ENCODE measurements around the gene PTPRE. TPM values are rescaled to one million over a fixed set of nuclear protein-coding genes. Genes with fewer than 3 reads are reported as not detected.

The PTPRE gene
- total RNA-seq, 1 experiment from 2014 or later = 12.3 TPM

DNA sequence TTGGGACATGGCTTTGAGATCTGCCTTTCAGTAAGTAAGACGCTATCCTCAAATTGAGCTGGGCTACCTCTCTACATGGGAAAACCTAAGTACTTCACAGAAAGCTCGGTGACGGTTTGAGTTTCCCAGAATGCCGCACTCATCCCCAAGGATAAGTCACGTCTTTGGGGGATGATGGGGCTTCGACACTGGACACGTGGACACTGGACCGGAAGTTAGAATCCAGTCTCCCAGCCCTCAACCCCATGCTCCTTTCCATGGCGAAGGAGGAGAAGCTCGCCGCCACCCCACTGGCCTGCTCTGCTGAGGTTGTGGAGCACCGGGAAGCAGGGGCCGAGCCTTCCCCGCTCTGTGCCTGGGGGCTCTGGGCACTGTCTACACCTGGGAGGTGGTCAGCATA is 27.5 kb downstream of the PTPRE start:
- POLR2A ChIA-PET = no interaction called here
- RAD21 ChIA-PET (ENCODE audit: low non-redundant PET in 1 of 2, low total read pairs in 2 of 2, uncharacterized antibody in 2 of 2, unreplicated experiment in 2 of 2) = no interaction called here
- Histone ChIP-seq H4K20me1 (ENCODE audit: insufficient read depth) (no peaks in the 10 kb centered on the region), H3K9ac (ENCODE audit: low read length) (no peak overlapping the region), H3K4me1 (ENCODE audit: control insufficient read depth in 1 of 2, insufficient read depth in 2 of 2, low read length in 2 of 2) (peaks cover under 1 to 4% of the 10 kb centered on the region in 2 experiments; a peak in 2 of 4 replicates), H2AFZ (ENCODE audit: low read depth, low read length, poor library complexity, severe bottlenecking) (no peak overlapping the region), H3K79me2 (ENCODE audit: insufficient read depth, low read length) (no peaks in the 10 kb centered on the region), H3K36me3 (ENCODE audit: control insufficient read depth in 1 of 2, insufficient read depth in 2 of 2, low read length in 2 of 2) (no peaks in the 10 kb centered on the region), H3K27me3 (ENCODE audit: insufficient read depth, low read length) (no peaks in the 10 kb centered on the region), H3K9me2 (ENCODE audit: insufficient read depth) (no peaks in the 10 kb centered on the region), H3K4me3 (replicated peaks in 1 of 2; ENCODE audit: low read depth in 1 of 2, low read length in 2 of 2) (no peak overlapping the region), H3K9me3 (ENCODE audit: control insufficient read depth in 1 of 2, insufficient read depth in 1 of 2, low read depth in 1 of 2, low read length in 2 of 2) (no peaks in the 10 kb centered on the region), H3K4me2 (ENCODE audit: low read length) (no peak overlapping the region), H3K27ac (ENCODE audit: low read depth, low read length) (no peak overlapping the region)
- CTCF ChIA-PET = no interaction called here
- ATAC-seq = no peak
- intact Hi-C loops (cut with micrococcal nuclease) = no loop called here
- TF ChIP-seq YY1 (IDR thresholded peaks at IDR 0.05; ENCODE audit: extremely low read depth, insufficient replicate concordance, low read depth, low read length) (no peak), RAD21 (IDR thresholded peaks at IDR 0.05; ENCODE audit: low read depth) (no peak), SIN3A (IDR thresholded peaks at IDR 0.05; ENCODE audit: low read depth) (no peak), ELF1 (IDR thresholded peaks at IDR 0.05; ENCODE audit: borderline replicate concordance, low read depth) (no peak), SP1 (IDR thresholded peaks at IDR 0.05; ENCODE audit: low read depth) (no peak), JUND (IDR thresholded peaks at IDR 0.05) (no peak), TCF7L2 (IDR thresholded peaks at IDR 0.05; ENCODE audit: borderline replicate concordance, extremely low read depth, insufficient read depth, insufficient read length) (no peak), POLR2AphosphoS5 (IDR thresholded peaks at IDR 0.05; ENCODE audit: low read depth, low read length) (no peak), CBX3 (IDR thresholded peaks at IDR 0.05; ENCODE audit: low read depth) (no peak), POLR2A (IDR thresholded peaks at IDR 0.05; ENCODE audit: borderline replicate concordance, extremely low read depth, insufficient read depth, insufficient read length) (no peak), ATF3 (IDR thresholded peaks at IDR 0.05) (no peak), ZFX (IDR thresholded peaks at IDR 0.05) (no peak), ZBTB33 (IDR thresholded peaks at IDR 0.05; ENCODE audit: extremely low read depth, insufficient replicate concordance, low read length) (no peak)
- TF ChIP-seq, protein P1, sequence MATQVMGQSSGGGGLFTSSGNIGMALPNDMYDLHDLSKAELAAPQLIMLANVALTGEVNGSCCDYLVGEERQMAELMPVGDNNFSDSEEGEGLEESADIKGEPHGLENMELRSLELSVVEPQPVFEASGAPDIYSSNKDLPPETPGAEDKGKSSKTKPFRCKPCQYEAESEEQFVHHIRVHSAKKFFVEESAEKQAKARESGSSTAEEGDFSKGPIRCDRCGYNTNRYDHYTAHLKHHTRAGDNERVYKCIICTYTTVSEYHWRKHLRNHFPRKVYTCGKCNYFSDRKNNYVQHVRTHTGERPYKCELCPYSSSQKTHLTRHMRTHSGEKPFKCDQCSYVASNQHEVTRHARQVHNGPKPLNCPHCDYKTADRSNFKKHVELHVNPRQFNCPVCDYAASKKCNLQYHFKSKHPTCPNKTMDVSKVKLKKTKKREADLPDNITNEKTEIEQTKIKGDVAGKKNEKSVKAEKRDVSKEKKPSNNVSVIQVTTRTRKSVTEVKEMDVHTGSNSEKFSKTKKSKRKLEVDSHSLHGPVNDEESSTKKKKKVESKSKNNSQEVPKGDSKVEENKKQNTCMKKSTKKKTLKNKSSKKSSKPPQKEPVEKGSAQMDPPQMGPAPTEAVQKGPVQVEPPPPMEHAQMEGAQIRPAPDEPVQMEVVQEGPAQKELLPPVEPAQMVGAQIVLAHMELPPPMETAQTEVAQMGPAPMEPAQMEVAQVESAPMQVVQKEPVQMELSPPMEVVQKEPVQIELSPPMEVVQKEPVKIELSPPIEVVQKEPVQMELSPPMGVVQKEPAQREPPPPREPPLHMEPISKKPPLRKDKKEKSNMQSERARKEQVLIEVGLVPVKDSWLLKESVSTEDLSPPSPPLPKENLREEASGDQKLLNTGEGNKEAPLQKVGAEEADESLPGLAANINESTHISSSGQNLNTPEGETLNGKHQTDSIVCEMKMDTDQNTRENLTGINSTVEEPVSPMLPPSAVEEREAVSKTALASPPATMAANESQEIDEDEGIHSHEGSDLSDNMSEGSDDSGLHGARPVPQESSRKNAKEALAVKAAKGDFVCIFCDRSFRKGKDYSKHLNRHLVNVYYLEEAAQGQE (IDR thresholded peaks at IDR 0.05; ENCODE audit: low read depth) = no peak
- BruUV-seq (replicated peaks) = no TSS peak
- DNase-seq (ENCODE audit: low read depth, low spot score) = no peak

Data from HCT116 (cell line).